ENCODE data around the gene LRRC56.
"Not testable (repeated sequence)": the region's sequence is repeated elsewhere in the genome, so short reads cannot be mapped to it uniquely, and the experiment has no call there.

LRRC56 gene

GRCh38 chr11:512761-513595 lies 24.3 kb upstream of the LRRC56 start:
- no peaks in the 10 kb centered on the region for H3K4me1 ChIP-seq
- DNase-seq = no peak
- H3K4me3 ChIP-seq (ENCODE audit: low read depth, low read length) = no peak overlapping the region
- H3K9me3 ChIP-seq = no peaks in the 10 kb centered on the region
- H3K36me3 ChIP-seq = no peaks in the 10 kb centered on the region
- no peak for TF ChIP-seq CTCF (IDR thresholded peaks at IDR 0.05; ENCODE audit: low read depth, low read length)
- H3K27me3 ChIP-seq = no peaks in the 10 kb centered on the region

GRCh38 chr11:514606-515005 lies 22.7 kb upstream of the LRRC56 start:
- Histone ChIP-seq H3K4me3 (ENCODE audit: low read depth, low read length) (no peak overlapping the region), H3K36me3 (no peaks in the 10 kb centered on the region), H3K4me1 (no peaks in the 10 kb centered on the region), H3K27me3 (no peaks in the 10 kb centered on the region), H3K9me3 (no peaks in the 10 kb centered on the region; the same call in 1 of the 2 replicates)
- no peak for TF ChIP-seq CTCF (IDR thresholded peaks at IDR 0.05; ENCODE audit: low read depth, low read length)
- no peak for DNase-seq

- no peak for TF ChIP-seq CTCF (IDR thresholded peaks at IDR 0.05; ENCODE audit: low read depth, low read length)
- H3K4me3 ChIP-seq (ENCODE audit: low read depth, low read length) = no peak overlapping the region
- DNase-seq = no peak
- H3K27me3 ChIP-seq = no peaks in the 10 kb centered on the region
- H3K4me1 ChIP-seq = no peaks in the 10 kb centered on the region
- no peaks in the 10 kb centered on the region for H3K36me3 ChIP-seq
- H3K9me3 ChIP-seq = no peaks in the 10 kb centered on the region; the same call in 1 of the 2 replicates
Measured at GRCh38 chr11:515131-515530, 22.2 kb upstream of the LRRC56 start.

GRCh38 chr11:516400-516799 lies 20.9 kb upstream of the LRRC56 start:
- no peak for TF ChIP-seq CTCF (IDR thresholded peaks at IDR 0.05; ENCODE audit: low read depth, low read length)
- no peaks in the 10 kb centered on the region for H3K27me3 ChIP-seq

GRCh38 chr11:516918-517685 lies 20.2 kb upstream of the LRRC56 start:
- not testable (repeated sequence) for H3K9me3 ChIP-seq; H3K36me3 ChIP-seq; H3K4me3 ChIP-seq (ENCODE audit: low read depth, low read length); H3K4me1 ChIP-seq; H3K27me3 ChIP-seq; DNase-seq

More at GRCh38 chr11:516400-516799, 20.9 kb upstream of the LRRC56 start:
- Histone ChIP-seq H3K36me3 (no peaks in the 10 kb centered on the region), H3K9me3 (no peaks in the 10 kb centered on the region; the same call in 1 of the 2 replicates), H3K4me3 (ENCODE audit: low read depth, low read length) (no peak overlapping the region), H3K4me1 (no peaks in the 10 kb centered on the region)
- no peak for DNase-seq

- H3K9me3 ChIP-seq = no peaks in the 10 kb centered on the region; the same call in 1 of the 2 replicates
- H3K36me3 ChIP-seq = no peaks in the 10 kb centered on the region
- no peak overlapping the region for H3K4me3 ChIP-seq (ENCODE audit: low read depth, low read length)
- peak; percentile 76 for DNase-seq
- peak; percentile 49 for TF ChIP-seq CTCF (IDR thresholded peaks at IDR 0.05; ENCODE audit: low read depth, low read length)
- H3K4me1 ChIP-seq = no peaks in the 10 kb centered on the region
- H3K27me3 ChIP-seq = no peaks in the 10 kb centered on the region
Measured at GRCh38 chr11:518463-519202, 18.7 kb upstream of the LRRC56 start.

Measured in BE2C (cell line).